ENCODE results near the gene RAD1. TPM values are rescaled to one million over a fixed set of nuclear protein-coding genes. Genes with fewer than 3 reads are reported as not detected.
A peak's percentile ranks its signal among the peaks of the same experiment; 100 is the strongest.
"Not testable (repeated sequence)": the region's sequence is repeated elsewhere in the genome, so short reads cannot be mapped to it uniquely, and the experiment has no call there.

Gene RAD1
- total RNA-seq, 1 donor from 2014 or later = 19.7 TPM

DNA sequence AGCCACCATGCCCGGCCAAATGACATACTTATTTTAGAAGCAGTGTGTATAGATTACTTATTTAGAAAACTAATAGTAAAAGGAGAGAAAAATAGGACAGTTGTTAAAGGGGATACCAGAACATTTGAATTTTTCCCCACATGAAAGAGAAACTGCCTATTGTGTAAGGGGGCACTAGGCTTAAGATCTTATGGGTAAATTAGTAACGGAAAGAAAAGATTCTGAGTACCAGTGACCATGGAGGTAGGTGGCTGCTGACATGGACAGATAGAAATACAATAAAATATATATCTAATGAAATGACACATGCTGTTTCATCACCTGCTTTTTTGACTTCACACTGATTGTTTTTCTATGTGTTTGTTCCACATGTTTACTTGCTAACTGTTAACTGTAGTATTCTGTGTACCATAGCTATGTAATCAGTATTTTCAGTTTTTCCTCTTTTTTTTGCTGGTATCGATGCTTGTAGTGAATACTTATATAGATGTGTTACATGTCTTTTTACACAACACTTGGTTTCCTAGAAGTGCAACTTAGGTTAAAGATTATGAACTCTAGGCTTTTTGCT is 11.1 kb upstream of the RAD1 start:
- H3K27me3 Mint-ChIP-seq (ENCODE audit: low read depth, unreplicated experiment) = no peaks in the 10 kb centered on the region
- Histone ChIP-seq H3K79me2 (ENCODE audit: insufficient read depth, low read length) (peaks cover 36% of the 10 kb centered on the region), H3K36me3 (ENCODE audit: insufficient read depth, low read length) (peaks cover 26% of the 10 kb centered on the region), H3K4me3 (ENCODE audit: insufficient read depth, low read depth, low read length) (no peak overlapping the region), H3K27ac (ENCODE audit: low read depth, low read length) (no peak overlapping the region), H4K20me1 (ENCODE audit: insufficient read depth, low read length) (peaks cover 9% of the 10 kb centered on the region), H3K4me1 (ENCODE audit: insufficient read depth, low read length) (peaks cover 18% of the 10 kb centered on the region), H3K4me2 (ENCODE audit: low read length) (no peak overlapping the region), H3K27me3 (ENCODE audit: insufficient read depth, low read length) (no peaks in the 10 kb centered on the region), H3K9me3 (ENCODE audit: insufficient read depth, low read depth, low read length) (no peaks in the 10 kb centered on the region), H2AFZ (ENCODE audit: low read depth, low read length) (no peak overlapping the region), H3K9ac (ENCODE audit: low read length) (no peak overlapping the region)
- no peak for FAIRE-seq
- H3K4me1 Mint-ChIP-seq (ENCODE audit: low read depth, unreplicated experiment) = peaks cover 21% of the 10 kb centered on the region
- H3K9me3 Mint-ChIP-seq (ENCODE audit: unreplicated experiment) = no peaks in the 10 kb centered on the region
- H3K27ac Mint-ChIP-seq (ENCODE audit: unreplicated experiment) = no peak overlapping the region
- no peak for DNase-seq (ENCODE audit: low read depth)
- no peak for TF ChIP-seq EZH2 (IDR thresholded peaks at IDR 0.05; ENCODE audit: insufficient read depth, low read length)
- TF ChIP-seq, protein P1, sequence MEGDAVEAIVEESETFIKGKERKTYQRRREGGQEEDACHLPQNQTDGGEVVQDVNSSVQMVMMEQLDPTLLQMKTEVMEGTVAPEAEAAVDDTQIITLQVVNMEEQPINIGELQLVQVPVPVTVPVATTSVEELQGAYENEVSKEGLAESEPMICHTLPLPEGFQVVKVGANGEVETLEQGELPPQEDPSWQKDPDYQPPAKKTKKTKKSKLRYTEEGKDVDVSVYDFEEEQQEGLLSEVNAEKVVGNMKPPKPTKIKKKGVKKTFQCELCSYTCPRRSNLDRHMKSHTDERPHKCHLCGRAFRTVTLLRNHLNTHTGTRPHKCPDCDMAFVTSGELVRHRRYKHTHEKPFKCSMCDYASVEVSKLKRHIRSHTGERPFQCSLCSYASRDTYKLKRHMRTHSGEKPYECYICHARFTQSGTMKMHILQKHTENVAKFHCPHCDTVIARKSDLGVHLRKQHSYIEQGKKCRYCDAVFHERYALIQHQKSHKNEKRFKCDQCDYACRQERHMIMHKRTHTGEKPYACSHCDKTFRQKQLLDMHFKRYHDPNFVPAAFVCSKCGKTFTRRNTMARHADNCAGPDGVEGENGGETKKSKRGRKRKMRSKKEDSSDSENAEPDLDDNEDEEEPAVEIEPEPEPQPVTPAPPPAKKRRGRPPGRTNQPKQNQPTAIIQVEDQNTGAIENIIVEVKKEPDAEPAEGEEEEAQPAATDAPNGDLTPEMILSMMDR (IDR thresholded peaks at IDR 0.05; ENCODE audit: insufficient read depth, low read depth, low read length) = no peak
- peaks cover 8% of the 10 kb centered on the region for H3K36me3 Mint-ChIP-seq (ENCODE audit: low read depth, unreplicated experiment)
- no peak overlapping the region for H3K4me3 Mint-ChIP-seq (ENCODE audit: unreplicated experiment)

DNA sequence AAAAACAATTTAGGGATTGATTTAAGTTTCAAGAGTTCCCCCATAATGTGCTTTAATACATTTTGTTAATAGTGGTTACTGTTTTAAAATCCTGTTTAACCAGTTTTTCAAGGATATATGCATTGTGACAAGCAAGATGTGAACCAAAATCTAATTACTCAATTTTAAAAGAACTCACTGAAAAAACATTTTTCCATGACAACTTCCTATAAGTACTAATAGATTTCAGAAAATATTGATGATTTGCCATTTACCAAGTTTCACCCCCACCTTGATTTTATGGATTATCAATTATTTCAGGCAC is 9.1 kb upstream of the RAD1 start:
- H4K20me1 ChIP-seq (ENCODE audit: insufficient read depth, low read length) = no peaks in the 10 kb centered on the region
- H3K4me1 Mint-ChIP-seq (ENCODE audit: low read depth, unreplicated experiment) = peaks cover 15% of the 10 kb centered on the region
- peaks cover 8% of the 10 kb centered on the region for H3K36me3 Mint-ChIP-seq (ENCODE audit: low read depth, unreplicated experiment)
- DNase-seq (ENCODE audit: low read depth) (no peak), FAIRE-seq (no peak)
- TF ChIP-seq, protein P1 (IDR thresholded peaks at IDR 0.05; ENCODE audit: insufficient read depth, low read depth, low read length) = no peak
- no peak for TF ChIP-seq EZH2 (IDR thresholded peaks at IDR 0.05; ENCODE audit: insufficient read depth, low read length)
- H2AFZ ChIP-seq (ENCODE audit: low read depth, low read length) = no peak overlapping the region
- H3K27ac Mint-ChIP-seq (ENCODE audit: unreplicated experiment) = peak overlapping the region; percentile 70
- no peaks in the 10 kb centered on the region for H3K9me3 Mint-ChIP-seq (ENCODE audit: unreplicated experiment)
- H3K79me2 ChIP-seq (ENCODE audit: insufficient read depth, low read length) = peaks cover 39% of the 10 kb centered on the region
- peak overlapping the region; percentile 57 for H3K4me2 ChIP-seq (ENCODE audit: low read length)
- H3K27ac ChIP-seq (ENCODE audit: low read depth, low read length) = peak overlapping the region; percentile 61
- no peaks in the 10 kb centered on the region for H3K9me3 ChIP-seq (ENCODE audit: insufficient read depth, low read depth, low read length)
- H3K9ac ChIP-seq (ENCODE audit: low read length) = no peak overlapping the region
- no peaks in the 10 kb centered on the region for H3K27me3 Mint-ChIP-seq (ENCODE audit: low read depth, unreplicated experiment)
- peaks cover 40% of the 10 kb centered on the region for H3K36me3 ChIP-seq (ENCODE audit: insufficient read depth, low read length)
- H3K4me3 ChIP-seq (ENCODE audit: insufficient read depth, low read depth, low read length) = no peak overlapping the region
- H3K27me3 ChIP-seq (ENCODE audit: insufficient read depth, low read length) = no peaks in the 10 kb centered on the region
- H3K4me3 Mint-ChIP-seq (ENCODE audit: unreplicated experiment) = no peak overlapping the region
- H3K4me1 ChIP-seq (ENCODE audit: insufficient read depth, low read length) = peaks cover 13% of the 10 kb centered on the region

DNA sequence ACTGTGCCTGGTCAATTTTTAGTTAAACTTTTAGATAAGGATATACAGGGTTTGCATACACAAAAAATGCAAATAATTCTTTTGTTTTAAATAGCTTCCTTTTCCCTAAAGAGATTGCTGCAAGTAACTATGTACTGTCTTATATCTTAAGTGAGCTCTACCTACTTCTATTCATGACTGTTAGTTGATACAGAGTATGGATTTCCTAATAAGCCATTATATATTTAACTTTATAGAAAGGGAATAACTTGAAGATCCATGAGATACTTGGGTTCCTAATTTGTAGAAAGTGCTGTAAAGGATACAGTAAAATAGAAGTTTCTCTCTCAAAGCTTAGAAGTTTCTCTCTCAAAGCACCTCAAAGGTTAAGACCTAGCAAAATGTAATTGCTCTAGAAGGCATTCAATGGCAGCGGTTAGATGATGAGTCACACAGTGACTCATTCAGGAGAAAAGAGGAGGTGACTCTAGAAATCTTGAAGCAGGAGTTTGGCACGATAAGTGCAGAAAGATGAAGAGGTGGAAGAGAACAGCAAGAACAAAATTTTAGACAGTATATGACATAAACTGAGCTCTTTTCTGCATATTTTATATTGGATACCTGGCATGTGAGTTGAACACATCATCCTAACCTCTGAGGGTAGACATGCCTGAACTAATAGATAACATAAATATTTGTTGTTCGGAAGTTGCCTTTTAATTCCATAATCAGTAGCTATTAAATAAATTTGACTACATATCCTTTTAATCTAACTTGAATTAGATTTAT is 8.6 kb upstream of the RAD1 start:
- peak; percentile 85 for DNase-seq (ENCODE audit: low read depth)
- FAIRE-seq = peak; percentile 78
- Mint-ChIP-seq H3K4me3 (ENCODE audit: unreplicated experiment) (peak overlapping the region; percentile 20), H3K27me3 (ENCODE audit: low read depth, unreplicated experiment) (no peaks in the 10 kb centered on the region), H3K9me3 (ENCODE audit: unreplicated experiment) (no peaks in the 10 kb centered on the region), H3K4me1 (ENCODE audit: low read depth, unreplicated experiment) (peaks cover 15% of the 10 kb centered on the region), H3K36me3 (ENCODE audit: low read depth, unreplicated experiment) (peaks cover 8% of the 10 kb centered on the region), H3K27ac (ENCODE audit: unreplicated experiment) (peak overlapping the region; percentile 23)
- peaks cover 42% of the 10 kb centered on the region for H3K36me3 ChIP-seq (ENCODE audit: insufficient read depth, low read length)
- no peaks in the 10 kb centered on the region for H3K27me3 ChIP-seq (ENCODE audit: insufficient read depth, low read length)
- no peaks in the 10 kb centered on the region for H3K9me3 ChIP-seq (ENCODE audit: insufficient read depth, low read depth, low read length)
- peak overlapping the region; percentile 57 for H3K4me2 ChIP-seq (ENCODE audit: low read length)
- H4K20me1 ChIP-seq (ENCODE audit: insufficient read depth, low read length) = no peaks in the 10 kb centered on the region
- H3K27ac ChIP-seq (ENCODE audit: low read depth, low read length) = peak overlapping the region; percentile 61
- peaks cover 13% of the 10 kb centered on the region for H3K4me1 ChIP-seq (ENCODE audit: insufficient read depth, low read length)
- H3K79me2 ChIP-seq (ENCODE audit: insufficient read depth, low read length) = peaks cover 44% of the 10 kb centered on the region
- H3K9ac ChIP-seq (ENCODE audit: low read length) = peak overlapping the region; percentile 2
- no peak overlapping the region for H2AFZ ChIP-seq (ENCODE audit: low read depth, low read length)
- no peak overlapping the region for H3K4me3 ChIP-seq (ENCODE audit: insufficient read depth, low read depth, low read length)
- TF ChIP-seq, protein P1 (IDR thresholded peaks at IDR 0.05; ENCODE audit: insufficient read depth, low read depth, low read length) = no peak
- TF ChIP-seq EZH2 (IDR thresholded peaks at IDR 0.05; ENCODE audit: insufficient read depth, low read length) = no peak

DNA sequence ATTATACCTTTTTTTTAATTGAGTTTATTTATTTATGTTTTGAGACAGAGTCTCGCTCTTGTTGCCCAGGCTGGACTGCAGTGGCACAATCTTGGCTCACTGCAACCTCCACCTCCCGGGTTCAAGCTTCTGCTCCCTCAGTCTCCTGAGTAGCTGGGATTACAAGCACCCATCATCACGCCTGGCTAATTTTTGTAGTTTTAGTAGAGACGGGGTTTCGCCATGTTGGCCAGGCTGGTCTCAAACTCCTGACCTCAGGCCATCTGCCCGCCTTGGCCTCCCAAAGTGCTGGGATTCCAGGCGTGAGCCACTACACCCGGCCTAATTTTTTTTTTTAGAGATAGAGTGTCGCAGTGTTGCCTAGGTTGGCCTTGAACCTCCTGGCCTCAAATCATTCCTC is 8.0 kb upstream of the RAD1 start:
- not testable (repeated sequence) for FAIRE-seq; H4K20me1 ChIP-seq (ENCODE audit: insufficient read depth, low read length); H3K9me3 Mint-ChIP-seq (ENCODE audit: unreplicated experiment); H3K36me3 Mint-ChIP-seq (ENCODE audit: low read depth, unreplicated experiment); H2AFZ ChIP-seq (ENCODE audit: low read depth, low read length); H3K9me3 ChIP-seq (ENCODE audit: insufficient read depth, low read depth, low read length); H3K4me3 ChIP-seq (ENCODE audit: insufficient read depth, low read depth, low read length); H3K4me3 Mint-ChIP-seq (ENCODE audit: unreplicated experiment); H3K27me3 ChIP-seq (ENCODE audit: insufficient read depth, low read length); H3K27me3 Mint-ChIP-seq (ENCODE audit: low read depth, unreplicated experiment); DNase-seq (ENCODE audit: low read depth)
- H3K27ac ChIP-seq (ENCODE audit: low read depth, low read length) = peak overlapping the region; percentile 61
- H3K4me1 ChIP-seq (ENCODE audit: insufficient read depth, low read length) = peaks cover 13% of the 10 kb centered on the region
- H3K27ac Mint-ChIP-seq (ENCODE audit: unreplicated experiment) = peak overlapping the region; percentile 23
- H3K9ac ChIP-seq (ENCODE audit: low read length) = peak overlapping the region; percentile 2
- peak overlapping the region; percentile 57 for H3K4me2 ChIP-seq (ENCODE audit: low read length)
- H3K79me2 ChIP-seq (ENCODE audit: insufficient read depth, low read length) = peaks cover 50% of the 10 kb centered on the region
- peaks cover 42% of the 10 kb centered on the region for H3K36me3 ChIP-seq (ENCODE audit: insufficient read depth, low read length)
- peaks cover 15% of the 10 kb centered on the region for H3K4me1 Mint-ChIP-seq (ENCODE audit: low read depth, unreplicated experiment)
